HT-29 (cell line): ENCODE measurements around the gene DHH. TPM values are rescaled to one million over a fixed set of nuclear protein-coding genes. Genes with fewer than 3 reads are reported as not detected.

Experiments
- DNase-seq: peaks from one replicate; pipeline ENCODE4 v3.0.0-alpha.2; 2015; ENCODE audit warnings: low spot score
- total RNA-seq: library from RNA; depleted of rRNA; stranded (reverse); fragments of >200 nt; shearing (Covaris generic); gene quantifications from 2 replicates; pipeline ENCODE4 v1.2.3, GENCODE V29; 2014

Gene DHH
- total RNA-seq, 1 experiment from 2014 or later, result 0.28 TPM

DNA sequence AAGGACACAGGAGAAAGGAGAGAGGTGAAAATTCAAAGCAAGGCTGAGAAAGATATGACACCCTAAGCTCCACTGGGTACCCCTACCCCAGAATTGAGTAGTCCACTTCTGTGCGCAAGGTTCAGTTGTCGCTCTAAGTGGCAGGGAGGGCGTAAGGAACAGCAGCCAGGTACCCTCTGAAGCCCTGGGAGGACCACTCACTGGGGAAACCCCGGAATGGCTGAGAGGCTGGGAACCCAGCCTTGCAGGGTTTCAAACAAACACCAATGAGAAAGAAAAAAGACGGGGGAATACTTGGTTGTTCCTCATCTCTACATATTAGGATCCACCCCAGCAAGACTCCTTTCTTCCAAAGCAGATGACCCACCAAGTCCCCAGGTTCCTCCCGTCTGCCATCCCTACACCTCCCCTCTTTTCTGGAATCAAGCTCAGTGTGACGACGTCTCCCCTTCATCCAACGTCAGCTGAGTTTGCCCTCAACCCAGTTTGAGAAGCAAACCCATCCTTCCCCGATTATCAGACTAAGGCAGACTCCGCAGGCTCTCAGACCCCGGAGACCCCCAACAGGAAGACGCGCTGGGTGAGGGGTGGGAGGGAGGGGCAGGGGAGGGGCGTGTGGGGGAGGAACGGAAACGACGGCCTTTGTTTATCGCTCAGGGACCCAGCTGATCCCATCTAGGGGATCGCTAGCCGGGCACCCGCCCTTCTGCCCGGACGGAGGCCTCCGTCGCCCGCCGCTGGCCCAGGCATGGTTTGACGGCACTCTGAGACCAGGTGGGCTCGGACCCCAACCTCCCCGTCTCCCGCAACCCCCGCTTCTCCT, 15.3 kb upstream of the DHH start:
- no peak for DNase-seq

DNA sequence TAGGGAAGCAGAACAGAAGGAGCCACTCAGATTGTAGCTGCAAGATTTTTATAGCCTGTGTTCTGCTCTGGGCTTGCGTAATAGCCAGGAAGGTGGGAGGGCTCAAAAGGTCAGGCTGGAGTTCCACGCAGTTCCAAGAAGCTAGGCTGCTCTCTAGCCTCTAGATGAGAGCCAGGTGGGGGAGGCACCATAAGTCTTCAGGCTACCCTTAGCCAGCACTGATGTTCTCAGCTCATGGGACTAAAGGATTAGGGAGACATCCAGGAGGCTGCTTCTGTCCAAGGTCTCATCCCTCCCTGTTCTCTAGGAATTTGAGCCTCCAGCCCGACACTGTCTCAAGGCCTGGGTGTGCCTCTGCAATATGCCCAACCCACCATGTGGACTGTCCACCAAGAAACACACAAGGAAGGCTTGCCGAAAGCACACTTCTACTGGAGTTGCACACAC, 14.4 kb upstream of the DHH start:
- peak; percentile 53 for DNase-seq

DNA sequence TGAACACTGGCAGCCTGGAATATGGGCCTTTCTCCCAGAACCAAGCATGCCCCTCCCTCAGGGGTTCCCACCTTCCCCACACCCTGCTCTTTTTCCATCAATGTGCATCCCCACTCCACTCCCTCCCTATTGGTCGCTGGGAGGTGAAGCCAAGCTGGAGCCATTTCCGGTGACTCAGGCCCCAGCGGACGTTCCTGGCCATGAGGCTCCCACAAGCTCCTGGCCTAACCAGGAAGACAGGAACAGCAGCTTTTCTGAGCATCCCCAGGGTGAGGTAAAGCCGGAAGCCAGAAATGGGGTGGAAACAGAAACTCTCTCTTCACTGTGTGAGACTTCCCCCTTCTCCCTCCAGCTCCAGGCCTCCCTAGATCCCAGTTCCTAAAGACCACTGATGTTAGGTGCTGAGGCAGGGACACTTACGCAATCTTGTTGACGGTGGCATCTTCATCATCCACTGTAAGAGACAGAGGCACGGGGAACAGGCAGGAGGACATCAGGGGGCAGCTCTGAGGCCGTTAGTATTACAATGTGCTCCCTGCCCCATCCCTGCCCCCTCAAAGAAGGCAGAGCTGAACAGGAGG, 11.0 kb upstream of the DHH start:
- DNase-seq, result peak; percentile 51

DNA sequence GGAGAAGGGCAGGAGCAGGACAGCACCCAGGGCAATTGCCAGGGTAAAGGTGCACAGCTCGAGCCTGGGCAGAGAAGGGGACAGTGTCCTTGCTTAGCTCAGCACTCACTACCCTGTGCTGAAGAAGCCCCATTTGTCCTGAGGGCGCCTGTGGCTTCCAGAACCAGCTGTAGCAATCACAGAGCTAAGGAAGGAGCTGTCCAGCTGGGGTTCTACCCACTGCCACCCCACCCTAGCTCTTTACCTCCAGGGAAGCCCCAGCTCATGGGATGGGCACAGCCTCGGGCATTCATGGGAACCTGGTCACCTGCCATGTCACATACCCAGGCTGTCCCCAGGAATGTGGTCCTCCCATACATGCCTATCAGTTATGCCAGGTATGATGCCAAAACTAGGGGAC, 10.2 kb upstream of the DHH start:
- no peak for DNase-seq

DNA sequence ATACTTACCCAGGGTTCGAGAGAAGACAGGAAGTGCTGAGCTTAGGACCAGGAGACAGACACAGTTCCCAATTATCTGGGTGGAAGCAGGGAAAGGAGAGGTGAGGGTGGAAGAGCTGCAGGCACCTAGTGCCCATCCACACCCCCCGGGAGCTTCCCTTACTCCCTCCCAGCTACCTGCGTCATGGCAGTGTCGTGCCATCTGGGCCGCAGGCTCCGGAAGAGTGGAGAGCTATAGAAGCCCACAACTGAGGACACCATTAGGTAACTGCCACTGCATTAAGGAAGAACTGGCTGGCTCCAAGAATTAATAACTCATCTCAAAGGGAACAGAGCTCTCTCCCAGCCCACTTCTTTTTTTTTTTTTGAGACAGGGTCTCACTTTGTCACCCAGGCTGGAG, 5.8 kb upstream of the DHH start:
- DNase-seq, result no peak

DNA sequence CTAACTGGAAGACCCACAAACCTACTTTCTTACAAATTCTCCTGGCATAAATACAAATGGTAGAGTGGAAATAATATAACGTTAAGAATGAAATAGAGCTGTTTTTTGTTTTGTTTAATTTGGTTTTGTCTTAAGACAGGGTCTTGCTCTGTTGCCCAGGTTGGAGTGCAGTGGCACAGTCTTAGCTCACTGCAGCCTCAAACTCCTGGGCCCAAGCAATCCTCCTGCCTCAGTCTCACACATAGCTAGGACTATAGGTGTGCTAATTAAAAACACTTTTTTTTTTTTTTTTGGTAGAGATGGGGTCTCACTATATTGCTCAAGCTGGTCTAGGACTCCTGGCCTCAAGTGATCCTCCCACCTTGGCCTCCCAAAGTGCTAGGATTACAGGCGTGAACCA, 4.1 kb upstream of the DHH start:
- no peak for DNase-seq

DNA sequence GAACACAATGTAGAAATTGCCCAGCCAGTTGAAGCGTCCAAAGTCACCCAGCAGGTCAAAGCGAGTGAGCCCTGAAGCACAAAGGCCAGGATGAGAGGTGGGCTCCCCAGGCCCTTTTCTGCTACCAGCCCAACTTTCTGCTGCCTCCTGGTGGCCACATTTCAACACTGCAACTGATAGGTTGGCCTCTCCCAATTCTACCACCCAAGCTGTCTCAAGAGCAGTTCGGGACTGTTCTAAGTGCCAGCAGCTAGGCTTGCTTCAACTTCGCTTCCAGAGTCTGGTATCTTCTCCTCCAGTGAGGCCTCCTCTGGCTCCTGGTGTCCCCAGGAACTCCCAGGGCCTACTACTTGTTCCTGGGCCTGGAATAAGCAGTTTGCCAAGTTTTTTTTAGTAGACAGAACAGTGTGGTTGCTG, 3.4 kb upstream of the DHH start:
- peak; percentile 70 for DNase-seq

DNA sequence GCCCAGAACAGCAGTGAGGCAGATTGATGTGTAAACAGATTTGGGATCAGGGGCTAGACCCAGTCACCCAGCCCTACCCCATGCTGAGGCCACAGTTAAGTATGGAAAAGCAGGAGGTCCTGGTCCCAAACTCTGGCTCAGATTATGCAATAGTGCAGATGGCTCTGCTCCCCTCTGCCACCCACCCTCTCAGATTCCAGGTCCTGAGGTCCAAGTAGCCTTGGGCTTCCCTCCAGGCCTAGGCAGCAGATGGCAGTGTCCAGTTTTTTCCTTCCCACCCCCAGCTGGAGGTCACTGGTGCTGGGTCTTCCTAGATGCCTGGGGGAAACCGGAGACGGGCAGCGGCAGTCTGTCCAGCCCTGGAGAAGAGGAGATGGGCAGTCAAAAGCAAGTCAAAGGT, 2.8 kb upstream of the DHH start:
- no peak for DNase-seq

DNA sequence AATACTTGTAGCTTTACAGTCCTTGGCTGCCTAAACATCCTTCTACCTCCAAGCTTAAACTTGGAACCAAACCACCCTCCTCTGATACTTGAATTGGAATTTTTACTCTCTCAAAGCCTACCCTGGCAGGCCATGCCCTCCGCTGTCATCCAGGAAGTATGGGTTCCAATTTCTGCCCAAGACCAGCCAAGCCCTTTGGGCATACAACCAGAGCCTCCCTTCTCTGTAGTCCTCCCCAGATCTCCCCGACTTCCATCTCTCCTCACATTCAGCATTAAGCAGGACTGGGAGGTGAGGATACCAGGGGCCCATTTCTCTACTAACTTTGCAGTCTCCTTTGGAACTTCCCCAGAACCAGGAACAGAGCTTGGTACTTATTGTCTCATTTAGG, 369 bp upstream of the DHH start:
- no peak for DNase-seq

DNA sequence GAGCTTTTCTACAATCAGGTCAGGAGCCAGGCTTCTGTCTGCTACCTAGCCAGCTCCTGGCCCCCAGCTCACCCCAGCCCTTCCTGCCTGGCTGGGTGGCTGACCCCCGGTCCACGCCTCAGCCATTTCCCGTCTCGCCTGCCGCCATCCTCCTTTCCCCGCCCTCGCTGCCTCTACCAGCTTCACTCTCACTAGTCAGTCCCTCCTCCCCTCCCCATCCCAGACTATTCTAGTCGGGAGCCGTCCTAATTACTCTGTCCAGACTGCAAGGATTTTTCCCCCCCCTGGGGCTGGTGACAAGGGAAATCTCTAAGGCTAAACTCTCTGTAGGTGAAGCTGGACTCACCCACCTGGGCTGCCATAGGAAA, 825 bp downstream of the DHH start:
- no peak for DNase-seq

DNA sequence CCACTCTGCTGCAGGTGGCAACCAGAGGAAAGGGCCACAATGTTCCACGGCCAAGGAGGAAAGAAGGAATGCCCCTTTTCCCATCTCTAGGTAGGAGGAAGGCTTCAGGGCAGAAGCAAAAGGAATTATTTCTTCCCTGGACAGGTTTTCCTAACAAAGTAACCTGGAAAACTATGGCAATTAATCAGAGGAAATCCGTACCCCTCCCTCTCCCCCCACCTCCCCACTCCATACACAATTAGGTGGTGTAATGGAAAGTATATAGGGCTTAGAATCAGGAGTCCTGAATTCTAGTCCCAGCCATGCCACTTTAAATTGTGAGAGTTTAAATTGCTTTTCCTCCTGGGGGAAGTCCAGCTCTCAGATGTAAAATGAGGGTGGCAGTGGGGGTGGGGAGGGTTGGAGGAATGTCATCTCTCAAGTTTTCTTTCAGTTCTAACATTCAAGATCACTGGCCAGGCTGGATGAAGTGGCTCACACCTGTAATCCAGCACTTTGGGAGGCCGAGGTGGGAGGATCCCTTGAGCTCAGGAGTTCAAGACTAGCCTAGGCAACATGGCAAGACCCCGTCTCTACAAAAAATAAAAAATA, 1.7 kb downstream of the DHH start:
- no peak for DNase-seq

DNA sequence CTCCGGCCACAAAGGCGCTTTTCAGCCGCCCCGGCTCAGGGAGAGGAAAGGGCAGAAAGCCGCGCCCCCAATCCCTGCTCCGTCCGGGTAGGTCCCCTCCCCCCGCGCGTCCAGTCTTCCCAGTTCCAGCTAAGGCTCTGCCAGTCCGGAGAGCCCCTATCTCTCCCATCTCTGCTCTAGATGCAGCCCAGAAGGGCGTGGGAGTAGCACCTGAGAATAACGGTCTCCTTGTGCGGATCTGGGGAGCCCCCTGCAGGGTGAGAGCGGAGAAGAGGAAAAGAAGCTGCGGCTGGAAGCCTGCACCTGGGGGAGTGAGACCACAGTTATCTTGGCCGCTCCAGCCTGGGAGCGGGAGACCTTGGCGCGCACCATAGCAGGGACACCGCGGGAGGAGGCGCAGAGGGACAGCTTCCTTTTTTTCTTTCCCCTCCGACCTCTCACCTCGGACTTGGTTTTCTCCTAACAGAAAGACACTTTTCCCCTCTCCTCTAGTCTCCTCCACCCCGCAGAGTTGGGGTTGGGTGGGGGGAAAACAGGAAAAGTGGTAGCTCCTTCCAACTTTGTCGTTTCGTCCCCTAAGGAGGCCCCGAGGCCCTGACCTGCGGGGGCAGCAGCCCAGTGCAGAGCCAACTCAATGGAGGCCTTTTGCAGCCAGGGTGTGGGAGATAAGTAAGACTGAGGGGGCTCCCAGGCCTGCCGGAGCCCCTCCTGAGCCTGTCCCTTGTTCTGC, 2.4 kb downstream of the DHH start:
- peak; percentile 58 for DNase-seq

DNA sequence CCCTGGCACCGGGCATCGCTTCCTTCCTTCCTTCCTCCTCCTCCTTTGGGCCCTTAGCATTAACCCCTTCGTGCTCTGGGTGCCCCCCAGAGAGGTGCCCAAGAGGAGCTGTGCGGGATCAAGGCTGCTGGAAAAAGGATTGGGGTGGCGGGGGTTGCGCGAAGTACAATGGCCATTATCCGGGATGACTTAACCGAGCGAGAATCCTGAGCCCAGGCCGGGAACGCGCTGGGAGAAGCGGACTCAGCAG, 2.8 kb downstream of the DHH start:
- DNase-seq, result no peak

DNA sequence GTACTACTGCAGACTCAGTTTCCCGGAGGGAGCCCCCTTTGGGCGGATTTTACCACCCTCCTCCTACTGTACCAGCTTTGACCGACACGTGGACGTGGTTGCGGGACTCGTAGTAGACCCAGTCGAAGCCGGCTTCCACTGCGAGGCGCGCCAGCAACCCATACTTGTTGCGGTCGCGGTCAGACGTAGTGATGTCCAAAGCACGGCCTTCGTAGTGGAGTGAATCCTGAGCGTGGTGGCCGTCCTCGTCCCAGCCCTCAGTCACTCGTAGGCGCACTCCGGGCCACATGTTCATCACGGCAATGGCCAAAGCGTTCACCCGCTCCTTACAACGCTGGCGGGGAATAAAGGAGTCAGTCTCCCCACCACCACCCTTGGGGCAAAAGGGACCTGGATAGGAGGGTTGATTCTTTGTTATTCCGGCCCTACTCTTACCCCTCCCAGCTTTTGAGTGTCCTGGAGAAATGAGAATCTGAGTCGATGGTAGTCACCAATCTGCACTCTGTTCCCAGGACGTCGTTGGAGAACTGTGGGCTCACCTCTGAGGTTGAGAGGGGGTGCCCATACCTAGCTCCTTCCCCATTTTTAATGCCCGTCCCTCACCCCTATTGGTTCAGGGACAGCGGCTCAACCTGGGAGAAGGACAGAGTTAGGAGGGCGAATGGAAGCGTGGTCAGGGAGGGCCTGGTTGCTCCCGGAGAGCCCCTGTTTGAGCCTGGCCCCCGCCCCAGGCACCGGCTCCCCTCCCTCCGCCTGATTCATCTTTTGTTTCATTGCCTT, 3.4 kb downstream of the DHH start:
- no peak for DNase-seq

DNA sequence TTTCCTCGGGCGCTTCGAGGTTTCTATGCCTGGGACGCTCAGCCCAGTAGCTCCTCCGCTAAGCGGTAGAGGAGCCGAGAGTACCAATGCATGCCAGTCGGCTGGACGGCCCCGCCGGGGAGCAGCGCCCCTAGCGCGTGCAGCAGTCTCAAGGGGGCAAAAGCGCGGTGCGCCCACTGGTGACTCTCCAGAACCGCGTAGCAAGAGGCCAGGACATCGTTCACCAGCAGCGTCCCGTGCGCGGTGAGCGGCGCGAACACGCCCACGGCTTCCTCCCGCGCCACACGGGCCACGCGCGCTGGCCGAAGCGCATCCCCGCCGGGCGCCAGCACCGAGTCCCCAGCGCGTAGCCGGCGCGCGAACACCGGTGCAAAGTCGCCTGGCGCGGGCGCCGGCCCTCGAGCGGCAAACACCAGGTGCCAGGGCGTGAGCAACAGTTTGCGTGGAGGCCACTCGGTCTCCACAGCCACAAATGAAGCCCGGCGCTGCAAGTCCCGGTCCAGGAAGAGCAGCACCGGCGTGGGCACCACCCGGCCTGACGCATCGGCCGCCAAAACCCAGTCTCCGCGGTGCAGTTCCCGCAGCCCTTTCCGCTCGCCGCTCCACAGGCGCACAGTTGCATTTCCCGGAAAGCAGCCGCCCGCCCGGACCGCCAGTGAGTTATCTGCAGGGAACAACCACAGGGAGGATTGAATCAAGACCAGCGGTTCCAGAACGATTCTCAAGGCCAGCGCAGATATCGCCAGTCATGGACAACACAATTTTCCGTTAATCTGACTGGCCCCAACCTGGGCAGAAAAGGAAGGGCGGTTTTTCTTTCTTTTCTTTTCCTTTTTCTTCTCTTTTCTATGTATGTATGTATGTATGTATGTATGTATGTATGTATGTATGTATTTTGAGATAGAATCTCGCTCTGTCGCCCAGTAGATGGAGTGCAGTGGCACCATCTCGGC, 4.5 kb downstream of the DHH start:
- no peak for DNase-seq

DNA sequence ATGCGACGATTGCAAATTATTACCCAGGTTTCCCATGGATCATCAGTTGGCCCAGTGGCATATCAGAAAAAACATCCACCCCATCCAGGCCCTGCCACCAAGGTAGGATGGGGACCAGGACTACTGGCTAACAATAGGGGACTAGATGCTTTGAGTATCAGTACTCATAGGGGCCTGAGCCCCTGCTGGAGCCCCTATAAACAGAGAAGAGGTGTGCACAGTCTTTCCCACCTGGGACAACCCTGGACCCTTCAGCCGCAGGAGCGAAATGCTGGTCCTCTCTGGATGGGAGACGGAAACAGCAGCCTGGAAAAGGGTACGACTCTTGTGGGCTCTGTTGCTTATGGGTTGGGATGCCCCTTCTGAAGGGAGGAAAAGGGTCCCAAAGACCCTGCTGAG, 5.7 kb downstream of the DHH start:
- no peak for DNase-seq

DNA sequence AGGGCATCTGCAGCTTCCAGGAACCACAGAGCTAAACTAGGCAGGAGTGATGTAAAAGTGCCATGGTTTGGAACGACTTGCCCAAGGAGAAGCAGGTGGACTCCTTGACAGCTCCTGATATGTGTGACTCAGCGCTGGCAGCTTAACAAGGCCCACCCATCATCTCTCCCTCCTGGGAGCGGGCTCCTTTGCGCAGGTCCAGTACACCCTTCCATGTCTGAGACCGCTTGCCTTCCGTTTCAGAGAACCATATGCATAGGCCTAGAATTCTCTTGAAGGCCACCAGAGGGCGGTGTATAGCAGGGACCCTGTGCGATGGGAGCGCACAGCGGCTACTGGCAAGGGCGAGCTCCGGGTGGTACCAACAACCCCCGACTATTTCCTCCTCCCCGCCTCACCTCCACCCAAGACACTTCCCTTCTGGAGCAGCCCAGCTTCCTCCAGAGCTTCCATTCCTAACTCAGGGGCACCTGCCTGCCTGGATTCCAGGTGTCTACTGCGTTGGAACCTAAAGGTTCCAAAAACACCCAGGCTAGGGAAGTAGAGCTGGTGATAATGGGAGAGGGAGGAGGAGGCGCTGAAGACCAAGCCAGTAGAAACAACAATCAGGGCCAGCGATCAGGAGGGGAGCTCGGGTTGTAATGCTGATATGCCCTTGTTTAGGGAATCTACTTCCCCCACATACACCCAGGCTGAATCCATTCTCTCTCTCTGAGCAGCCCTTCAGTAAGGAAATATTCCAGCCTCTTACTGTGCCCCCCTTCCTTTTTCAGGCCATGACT, 6.3 kb downstream of the DHH start:
- peak; percentile 92 for DNase-seq

DNA sequence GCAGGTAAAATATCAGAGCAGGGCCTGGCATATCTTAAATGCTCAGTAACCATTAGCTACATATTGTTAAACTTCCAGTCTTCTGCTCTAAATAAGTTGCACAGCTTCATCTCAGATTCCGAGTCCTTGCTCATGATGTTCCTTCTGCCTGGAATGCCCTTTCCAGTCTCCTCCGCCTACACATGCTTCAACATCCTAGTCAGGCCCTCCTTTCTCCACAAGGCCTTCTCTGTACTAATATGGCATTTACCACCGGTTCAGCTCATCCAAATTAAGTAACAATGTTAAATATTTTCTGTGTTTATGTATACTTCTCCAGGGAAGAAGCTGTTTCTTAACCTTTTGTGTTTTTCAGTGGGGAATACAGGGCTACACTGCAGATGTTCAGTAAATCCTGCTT, 8.5 kb downstream of the DHH start:
- DNase-seq, result no peak

DNA sequence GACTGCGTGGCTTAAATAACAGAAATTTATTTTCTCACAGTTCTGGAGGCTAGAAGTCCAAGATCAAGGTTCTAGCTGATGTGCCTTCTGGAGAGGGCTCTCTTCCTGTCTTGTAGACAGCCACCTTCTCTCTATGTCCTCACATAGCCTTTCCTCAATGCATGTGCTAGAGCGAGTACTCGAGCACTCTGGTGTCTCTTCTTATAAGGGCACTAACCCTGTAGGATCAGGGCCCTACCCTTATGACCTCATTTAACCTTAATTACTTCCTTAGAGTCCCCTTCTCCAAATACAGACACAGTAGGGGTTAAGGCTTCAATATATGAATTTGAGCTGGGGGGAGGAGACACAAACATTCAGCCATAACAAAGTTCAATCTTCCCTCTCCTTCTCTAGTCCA, 10.2 kb downstream of the DHH start:
- DNase-seq, result no peak

DNA sequence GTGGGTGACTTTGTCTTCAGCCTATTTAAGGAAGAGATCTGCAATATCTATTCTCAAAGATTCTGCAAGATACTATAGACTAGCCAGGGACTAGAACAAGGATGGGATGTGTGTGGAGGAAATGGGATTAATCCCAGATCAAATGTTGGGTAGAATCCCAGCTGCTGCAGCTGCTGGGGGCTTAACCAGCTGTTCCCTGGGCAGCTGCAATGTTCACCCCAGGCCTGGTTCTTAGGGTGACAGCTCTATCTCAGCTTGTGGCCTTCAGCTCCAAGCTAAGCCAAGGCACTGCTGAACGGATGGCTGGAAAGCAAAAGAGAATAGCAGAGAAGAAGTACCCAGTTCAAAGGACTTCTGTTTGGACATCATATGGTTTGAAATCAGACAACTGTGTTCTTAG, 14.8 kb downstream of the DHH start:
- no peak for DNase-seq
